NCI-H446 (cell line): ENCODE data around the gene OSBPL8.
"Not testable (repeated sequence)": the region's sequence is repeated elsewhere in the genome, so short reads cannot be mapped to it uniquely, and the experiment has no call there.

Experiments used
- DNase-seq, 2 experiments: peaks; one replicate each; lab custom pipeline; 2025; lab: John Stamatoyannopoulos, UW

OSBPL8 gene

DNA sequence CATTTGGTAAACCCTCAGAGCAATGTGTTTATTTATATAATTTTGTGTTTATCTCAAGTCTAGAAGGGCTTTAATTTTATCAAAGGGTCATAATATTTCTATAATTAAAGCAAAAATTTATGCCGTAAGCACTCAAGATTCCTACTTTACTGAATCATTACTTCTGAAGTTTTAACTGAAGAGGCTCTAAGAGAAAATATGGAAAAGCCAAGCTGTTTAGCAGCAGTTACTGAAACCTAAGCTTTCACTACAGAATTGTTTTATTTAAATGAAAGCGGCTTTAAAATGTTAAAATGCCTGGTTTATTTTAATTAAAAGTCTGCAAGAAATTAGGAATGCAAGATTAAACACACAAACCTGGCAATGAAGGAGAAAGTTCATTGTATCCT, 137.4 kb downstream of the OSBPL8 start:
- no peak for DNase-seq

DNA sequence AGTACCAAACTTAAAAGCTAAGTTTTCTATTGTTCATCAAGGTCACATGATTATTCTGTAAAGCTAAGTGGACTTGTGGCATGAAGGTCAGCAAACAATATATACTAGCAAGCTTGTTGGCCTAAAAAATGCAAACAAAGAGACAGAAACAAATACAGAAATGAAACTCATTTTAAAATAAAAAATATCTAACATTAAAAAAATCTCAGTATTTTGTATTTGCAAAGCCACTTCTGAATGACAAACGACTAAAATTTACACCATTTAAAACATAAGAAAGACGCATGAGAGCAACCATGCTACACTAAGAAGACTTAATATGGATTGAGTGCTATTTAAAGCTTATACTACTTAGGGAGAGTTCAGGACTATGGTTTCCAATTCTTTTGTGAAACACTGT, 138.5 kb downstream of the OSBPL8 start:
- DNase-seq: no peak

DNA sequence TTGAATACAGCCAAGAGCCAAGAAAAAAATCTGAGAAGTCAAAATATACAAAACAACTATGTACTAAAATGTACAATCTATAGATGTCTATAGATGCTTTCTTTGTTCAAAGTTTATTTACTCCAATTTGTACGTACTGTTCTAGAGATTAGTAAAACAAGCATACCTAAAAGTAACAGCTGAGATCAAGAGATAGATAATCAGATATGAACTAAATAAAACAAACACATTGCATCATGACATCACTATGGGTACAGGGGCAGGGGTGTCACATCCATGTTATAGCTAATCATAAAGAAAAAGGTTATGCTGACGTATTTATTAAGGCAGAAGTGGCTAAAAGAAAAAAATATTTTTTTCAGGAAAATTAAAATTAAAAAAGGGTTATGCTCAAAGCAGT, 139.3 kb downstream of the OSBPL8 start:
- no peak for DNase-seq

DNA sequence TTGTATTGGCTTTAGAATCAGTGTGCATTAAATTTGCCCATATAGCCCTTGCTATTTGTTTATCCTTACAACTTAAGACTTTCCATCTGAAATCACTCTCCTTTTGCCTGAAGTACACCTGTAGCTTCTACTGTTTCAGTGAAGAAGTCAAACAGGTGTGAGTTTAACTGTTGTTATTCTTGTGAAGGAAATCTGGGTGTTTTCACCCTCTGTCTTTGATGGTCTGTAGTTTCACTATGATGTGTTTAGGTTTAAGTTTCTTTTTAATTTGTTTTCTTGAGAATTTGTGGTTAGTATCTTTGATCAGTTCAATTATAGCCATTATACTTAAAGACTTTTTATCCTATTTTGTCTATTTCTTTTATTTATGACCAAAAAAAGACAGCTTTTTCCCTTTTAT, 142.5 kb downstream of the OSBPL8 start:
- no peak for DNase-seq

DNA sequence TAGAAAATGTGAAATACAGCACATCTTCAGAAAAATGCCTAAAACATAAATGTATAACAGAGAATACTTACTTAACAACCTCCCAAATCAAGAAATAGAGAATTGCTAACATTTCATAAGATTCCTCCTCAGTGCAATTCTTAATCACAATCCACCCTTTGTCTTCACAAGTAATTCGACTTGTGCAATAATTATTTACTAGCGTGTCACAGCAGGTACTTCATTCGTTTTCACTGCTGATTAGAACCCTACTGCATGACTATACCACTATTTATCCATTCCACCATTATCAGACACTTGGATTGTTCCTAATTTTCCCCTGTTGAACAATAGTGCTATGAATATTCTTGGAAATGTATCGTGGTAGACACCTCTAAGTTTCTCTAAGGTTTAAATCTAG, 146.4 kb downstream of the OSBPL8 start:
- DNase-seq: no peak

DNA sequence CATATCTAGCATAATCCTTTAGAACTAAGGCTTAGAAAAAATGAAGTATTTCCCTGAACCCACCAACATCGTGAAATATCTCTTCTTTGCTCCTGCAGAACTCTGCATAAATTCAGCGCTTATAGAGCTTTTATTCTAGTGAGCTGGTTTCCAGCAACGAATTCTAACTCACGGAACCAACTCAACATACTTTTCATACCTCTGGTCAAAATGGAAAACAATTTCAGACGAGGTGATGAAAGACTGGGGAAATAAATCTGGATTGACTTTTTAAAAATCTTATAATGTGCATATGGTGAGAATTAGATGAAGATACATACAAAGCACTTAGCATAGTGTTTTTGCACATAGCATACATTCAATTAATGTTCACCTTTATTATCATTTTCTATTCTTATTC, 148.8 kb downstream of the OSBPL8 start:
- no peak for DNase-seq

DNA sequence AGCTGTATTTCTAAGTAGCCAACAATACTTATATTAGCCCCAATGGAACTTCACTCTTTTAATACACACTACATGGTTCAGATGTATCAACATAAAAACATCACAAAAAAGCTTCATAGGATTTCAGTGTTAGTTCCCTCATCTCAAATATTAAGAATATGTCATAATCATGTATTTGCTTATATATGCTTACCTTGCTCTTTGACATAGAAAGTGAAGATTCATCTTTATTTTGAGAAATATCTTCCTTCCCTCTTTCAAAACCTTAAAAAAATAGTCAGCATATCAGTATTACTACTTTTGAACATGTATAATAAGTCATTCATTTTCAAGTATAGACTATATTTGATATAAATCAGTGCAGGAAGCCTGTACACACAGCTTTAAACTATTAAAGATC, 149.2 kb downstream of the OSBPL8 start:
- DNase-seq: no peak

DNA sequence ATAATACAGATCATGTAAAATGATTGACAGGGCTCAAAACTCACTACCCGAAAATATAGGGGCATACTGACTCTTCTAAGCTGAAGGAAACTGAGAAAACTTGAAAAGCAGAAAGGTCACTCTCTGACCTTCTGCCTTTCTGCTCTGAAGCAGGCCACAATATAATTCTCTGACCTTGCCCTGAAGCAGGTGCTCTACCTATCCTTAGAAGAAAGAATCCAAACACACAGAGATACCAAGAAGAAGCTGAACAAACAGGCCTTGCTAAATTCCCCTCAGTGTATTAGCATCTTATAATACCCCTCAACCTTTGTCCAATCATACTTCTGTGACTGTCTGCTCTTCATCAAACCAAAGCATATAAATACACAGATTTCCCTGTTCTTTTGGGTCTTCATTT, 150.5 kb downstream of the OSBPL8 start:
- DNase-seq: no peak

DNA sequence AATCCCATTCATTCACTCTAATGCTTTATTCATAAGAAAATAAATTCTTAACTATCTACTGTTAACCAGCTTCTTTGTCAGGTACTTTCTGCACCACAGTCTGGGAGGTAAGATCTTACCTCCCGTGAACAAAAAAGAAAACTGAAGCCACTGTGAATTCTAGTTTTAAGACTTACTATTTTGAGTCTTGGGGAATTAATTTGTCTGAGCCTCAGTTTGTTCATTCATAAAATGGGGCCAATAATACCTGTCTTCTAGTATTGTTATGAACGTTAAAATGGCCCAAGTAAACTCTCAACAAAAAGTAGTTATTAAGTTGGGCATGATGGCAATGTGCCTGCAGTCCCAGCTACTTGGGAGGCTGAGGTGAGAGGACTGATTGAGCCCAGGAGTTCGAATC, 151.9 kb downstream of the OSBPL8 start:
- no peak for DNase-seq

DNA sequence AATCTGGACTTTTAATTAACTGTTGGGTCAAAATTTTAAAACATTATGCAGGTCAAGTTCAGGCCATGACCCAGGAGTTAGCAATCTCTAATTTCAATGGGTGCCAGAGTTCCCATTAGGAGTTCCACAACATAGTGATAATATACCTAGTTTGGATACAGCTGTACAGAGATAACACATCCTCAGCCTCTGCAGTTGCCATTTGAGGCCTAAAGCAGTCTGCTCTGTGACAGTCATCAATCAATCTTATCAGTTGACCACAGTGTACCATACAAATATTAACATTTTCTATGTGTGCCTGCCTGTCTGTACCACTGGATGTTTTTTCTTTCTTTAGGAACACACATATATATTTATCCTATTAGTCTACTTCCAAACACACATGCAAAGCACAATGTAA, 157.3 kb downstream of the OSBPL8 start:
- no peak for DNase-seq

DNA sequence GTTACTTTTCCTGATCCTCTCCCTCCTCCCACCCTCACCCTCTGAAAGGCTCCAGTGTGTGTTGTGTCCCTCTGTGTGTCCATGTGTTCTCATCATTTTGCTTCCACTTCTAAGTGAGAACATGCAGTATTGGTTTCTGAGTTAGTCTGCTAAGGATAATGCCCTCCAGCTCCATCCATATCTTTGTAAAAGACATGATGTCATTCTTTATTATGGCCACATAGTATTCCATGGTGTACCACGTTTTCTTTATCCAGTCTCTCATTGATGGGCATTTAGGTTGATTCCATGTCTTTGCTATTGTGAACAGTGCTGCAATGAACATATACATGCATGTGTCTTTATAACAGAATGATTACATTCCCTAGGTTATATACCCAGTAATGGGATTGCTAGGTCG, 159.4 kb downstream of the OSBPL8 start:
- no peak for DNase-seq

DNA sequence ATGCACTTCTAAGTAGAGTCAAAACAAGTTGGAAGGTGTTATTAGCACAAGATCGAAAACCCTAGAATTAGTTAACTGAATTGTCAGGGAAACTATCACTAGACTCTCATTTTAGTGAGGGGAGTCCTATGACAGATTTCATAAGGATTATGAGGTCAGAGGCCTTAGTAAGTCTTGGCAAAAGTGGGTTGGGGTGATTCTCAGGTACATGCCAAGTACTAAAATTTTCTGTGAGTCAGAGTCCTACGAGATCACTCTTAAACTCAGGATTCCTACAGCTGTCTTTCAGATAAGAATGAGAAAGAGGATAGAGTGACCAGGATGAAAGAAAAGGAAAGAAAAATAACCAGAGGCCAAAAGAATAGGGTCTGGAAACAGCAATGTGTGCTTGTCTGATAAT, 160.5 kb downstream of the OSBPL8 start:
- DNase-seq: no peak

DNA sequence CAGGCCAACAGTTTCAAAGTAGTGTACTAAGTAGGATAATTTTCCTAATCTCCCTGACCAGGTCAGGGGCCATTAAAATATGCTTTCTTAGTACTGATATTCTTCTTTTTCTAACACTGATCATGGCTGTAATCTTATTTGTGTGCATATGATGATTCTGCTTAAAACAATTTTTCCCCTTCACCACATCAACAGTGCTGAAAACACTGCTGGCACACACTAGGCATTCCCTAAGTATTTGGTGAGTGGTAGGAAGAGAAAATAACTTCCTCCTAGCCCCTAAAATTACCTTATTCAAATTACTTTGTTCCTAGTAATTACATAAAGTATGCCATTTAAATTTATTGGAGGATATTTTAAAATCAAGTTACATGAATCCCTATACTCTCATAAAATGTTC, 161.5 kb downstream of the OSBPL8 start:
- no peak for DNase-seq

DNA sequence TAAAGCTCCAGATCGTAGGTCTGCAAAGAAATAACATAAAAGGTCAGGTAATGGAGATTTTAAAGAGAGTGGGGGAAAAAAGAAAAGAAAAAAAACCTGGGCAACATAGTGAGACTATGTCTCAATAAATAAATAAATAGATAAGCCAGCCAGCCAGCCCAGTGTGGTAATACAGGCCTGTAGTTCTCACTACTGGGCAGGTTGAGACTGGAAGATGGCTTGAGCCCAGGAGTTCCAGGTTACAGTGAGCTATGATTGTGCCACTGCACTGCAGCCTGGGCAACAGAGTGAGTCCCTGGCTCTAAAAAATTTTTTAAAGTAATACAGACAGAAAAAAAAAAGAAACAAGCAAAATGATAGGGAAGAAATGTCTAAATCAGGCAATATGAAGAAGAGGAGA, 168.1 kb downstream of the OSBPL8 start:
- no peak for DNase-seq

DNA sequence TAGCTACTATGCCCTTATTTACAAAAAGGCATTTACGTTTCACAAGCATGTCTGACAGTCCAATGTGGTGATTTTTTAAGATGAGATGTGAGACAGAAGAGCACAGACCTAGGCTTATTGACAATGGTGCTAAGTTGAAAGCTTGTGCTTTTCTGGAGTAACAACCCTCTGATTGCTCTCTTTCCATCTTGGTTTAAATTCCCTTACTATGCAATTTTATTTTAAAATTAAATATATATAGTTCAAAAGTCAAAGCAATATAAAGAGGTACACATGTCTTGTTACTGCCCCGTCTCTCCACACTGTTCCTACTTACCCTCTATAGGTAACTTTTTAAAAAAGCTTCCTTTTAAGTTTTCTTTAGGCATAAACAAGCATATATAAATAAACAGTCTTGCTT, 172.0 kb downstream of the OSBPL8 start:
- no peak for DNase-seq

DNA sequence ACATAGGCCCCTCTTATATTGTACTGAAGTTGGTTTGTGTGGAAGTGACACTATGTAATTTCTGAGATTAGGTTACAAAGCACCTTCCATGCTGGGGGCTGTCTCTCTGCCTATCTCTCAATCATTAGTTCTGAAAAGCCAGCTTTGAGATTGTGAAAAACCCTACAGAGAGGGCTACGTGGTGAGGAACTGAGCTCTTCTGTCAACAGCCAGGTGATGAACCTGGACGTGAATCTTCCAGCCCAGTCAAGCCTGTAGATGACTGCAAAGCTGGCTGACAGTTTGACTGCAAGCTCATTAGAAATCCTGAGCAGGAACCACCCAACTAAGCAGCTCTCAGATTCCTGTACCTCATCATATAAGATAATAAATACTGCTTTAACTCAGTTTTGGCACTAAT, 175.0 kb downstream of the OSBPL8 start:
- DNase-seq: no peak

DNA sequence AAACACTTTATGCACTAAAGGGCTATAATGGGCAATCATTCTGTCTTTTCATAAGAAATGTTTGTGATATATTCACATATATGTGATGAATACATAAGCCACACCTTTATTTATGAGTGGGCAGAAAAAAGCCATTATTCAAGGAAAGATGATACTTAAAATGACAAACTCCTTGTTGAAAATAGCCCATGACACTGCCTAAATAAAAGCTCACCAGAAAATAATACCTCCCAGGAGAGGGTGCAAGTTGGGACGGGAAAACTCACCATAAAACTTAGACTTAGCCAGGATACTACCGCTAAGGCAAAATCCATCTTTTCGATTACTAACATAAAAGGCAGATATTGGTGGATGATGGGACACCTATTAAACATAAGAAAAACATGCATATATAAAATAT, 175.6 kb downstream of the OSBPL8 start:
- no peak for DNase-seq

DNA sequence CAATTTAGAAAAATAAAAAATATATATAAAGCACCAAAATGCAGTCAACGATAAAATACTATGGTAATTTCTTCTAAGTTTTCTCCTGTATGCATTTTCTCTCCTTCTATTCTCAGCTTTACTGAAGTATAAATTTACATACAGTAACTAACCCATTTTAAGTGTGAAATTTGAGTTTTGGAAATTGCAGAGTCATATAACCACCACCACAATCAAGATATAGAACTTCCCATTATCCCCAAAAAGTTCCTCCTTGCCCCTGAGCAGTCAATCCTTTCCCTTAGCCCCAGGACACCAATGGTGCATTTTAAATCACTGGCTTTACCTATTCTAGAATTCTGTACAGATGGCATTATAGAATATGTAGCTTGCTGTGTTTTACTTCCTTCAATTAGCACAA, 180.3 kb downstream of the OSBPL8 start:
- DNase-seq: no peak

DNA sequence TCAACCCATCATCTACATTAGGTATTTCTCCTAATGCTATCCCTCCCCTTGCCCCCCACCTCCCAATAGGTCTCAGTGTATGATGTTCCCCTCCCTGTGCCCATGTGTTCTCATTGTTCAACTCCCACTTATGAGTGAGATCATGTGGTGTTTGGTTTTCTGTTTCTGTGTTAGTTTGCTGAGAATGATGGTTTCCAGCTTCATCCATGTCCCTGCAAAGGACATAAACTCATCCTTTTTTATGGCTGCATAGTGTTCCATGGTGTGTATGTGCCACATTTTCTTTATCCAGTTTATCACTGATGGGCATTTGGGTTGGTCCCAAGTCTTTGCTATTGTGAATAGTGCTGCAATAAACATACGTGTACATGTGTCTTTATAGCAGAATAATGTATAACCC, 182.7 kb downstream of the OSBPL8 start:
- not testable (repeated sequence) for DNase-seq

DNA sequence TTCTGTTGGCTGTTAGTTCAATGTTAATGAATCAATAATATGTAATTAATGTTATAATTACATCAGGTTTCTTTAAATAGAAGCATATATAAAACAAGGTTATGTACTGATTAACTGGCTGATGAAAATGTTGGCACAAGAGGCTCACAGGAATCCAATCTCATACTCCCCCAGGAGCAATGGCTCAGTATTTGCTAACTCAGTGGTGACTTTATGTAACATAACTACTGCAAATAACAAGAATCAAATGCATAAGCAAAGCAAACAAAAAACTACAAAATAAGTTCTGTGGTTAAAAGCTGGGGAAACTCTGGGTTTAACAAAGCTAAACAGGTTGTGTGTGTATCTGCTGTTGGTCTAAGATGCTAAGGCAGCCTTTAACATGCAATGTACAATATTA, 183.6 kb downstream of the OSBPL8 start:
- no peak for DNase-seq

DNA sequence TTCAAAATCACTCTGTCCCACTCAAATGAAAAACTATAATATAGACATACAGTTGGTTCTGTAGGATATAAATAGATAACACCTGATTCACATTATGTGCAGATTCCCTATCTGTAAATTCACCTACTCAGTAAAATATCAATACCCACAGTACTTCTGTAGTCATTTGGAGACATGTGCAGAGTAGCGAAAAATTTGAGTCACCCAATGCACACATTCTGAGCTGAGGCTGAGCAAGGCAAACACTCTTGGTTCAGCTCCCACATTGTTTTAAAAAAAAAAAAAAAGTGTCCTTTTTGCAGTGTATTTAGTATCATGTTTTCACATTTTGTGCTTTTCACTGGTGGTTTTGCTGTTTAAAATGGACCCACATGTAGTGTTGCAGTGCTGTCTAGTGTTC, 184.1 kb downstream of the OSBPL8 start:
- no peak for DNase-seq

DNA sequence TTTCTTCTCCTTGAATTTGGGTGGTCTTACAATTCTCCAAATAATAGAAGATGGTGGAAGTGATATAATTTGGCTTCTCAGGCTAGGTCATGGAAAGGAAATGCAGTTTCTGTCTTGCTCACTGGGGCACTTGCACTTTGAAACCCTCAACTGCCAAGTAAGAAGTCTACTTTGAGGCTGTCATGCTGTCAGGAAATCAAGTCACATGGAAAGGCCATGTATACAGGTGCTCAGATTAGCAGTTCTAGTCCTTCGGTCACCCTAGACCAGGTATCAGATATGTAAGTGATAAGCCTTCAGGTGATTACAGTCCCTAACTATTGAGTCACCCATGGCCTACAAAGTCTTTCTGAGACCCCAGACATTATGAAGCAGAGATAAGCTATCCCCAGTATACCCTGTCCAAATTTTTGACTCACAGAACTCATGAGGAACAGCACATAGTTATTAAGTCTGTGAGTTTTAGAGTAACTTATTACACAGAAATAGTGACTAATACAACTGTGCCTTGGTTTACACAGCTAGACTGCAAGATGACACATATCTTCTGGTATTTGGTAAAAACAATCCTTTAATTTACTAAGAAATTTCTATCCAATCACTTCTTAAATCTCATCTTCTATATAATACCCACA, 185.1 kb downstream of the OSBPL8 start:
- DNase-seq: no peak

DNA sequence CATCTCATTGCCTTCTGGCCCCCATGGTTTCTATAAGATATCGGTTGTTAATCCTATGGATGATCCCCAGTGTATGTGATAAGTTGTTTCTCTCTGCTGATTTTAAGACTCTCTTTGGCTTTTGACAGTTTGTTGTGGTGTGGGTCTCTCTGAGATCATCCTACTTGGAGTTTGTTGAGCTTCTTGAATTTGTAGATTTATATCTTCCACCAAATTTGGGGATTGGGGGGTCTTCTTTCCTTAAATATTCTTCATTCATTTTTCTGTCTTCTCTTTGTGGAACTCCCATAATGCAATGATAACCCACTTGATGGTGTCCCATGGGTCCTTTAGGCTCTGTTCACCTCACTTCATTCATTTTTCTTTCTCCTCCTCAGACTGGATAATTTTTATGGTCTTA, 191.3 kb downstream of the OSBPL8 start:
- no peak for DNase-seq

DNA sequence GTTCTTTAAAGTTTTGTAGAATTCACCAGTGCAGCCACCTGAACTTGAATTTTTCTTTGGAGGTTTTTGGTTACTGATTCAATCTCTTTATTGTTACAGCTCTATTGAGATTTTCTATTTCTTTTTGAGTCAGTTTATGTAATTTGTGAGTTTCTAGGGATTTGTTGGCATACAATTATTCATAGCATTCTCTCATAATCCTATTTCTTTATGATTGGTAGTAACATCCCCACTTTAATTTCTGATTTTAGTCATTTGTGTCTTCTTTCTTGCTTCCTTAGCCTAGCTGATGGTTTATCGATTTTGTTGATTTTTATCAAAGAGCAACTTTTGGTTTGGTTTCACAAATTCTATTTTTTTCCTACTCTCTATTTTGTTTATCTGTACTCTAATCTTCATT, 193.4 kb downstream of the OSBPL8 start:
- no peak for DNase-seq

DNA sequence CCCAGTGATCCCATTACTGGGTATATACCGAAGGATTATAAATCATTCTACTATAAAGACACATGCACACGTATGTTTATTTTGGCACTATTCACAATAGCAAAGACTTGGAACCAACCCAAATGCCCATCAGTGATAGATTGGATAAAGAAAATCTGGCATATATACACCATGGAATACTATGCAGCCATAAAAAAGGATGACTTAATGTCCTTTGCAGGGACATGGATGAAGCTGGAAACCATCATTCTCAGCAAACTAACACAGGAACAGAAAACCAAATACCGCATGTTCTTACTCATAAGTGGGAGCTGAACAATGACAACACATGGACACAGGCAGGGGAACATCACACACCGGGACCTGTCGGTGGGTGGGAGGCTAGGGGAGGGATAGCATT, 195.4 kb downstream of the OSBPL8 start:
- not testable (repeated sequence) for DNase-seq
